ENCODE results near the gene SMC3.

The SMC3 gene

GRCh38 chr10:110546499-110547110 lies 20.9 kb upstream of the SMC3 start:
- no peak for DNase-seq

GRCh38 chr10:110547139-110547761 lies 20.2 kb upstream of the SMC3 start:
- no peak for DNase-seq

GRCh38 chr10:110548002-110548401 lies 19.5 kb upstream of the SMC3 start:
- no peak for DNase-seq

- no peak for DNase-seq
These were observed 18.3 kb upstream of the SMC3 start for GRCh38 chr10:110549211-110549610.

- DNase-seq: no peak
These were observed 13.6 kb upstream of the SMC3 start for GRCh38 chr10:110553905-110554304.

GRCh38 chr10:110556296-110556695 lies 11.2 kb upstream of the SMC3 start:
- no peak for DNase-seq

- DNase-seq: peak; percentile 65
These were observed 10.4 kb upstream of the SMC3 start for GRCh38 chr10:110556969-110557601.

GRCh38 chr10:110558041-110558440 lies 9.5 kb upstream of the SMC3 start:
- DNase-seq: no peak

GRCh38 chr10:110560012-110560411 lies 7.5 kb upstream of the SMC3 start:
- DNase-seq: no peak

GRCh38 chr10:110561292-110561691 lies 6.2 kb upstream of the SMC3 start:
- no peak for DNase-seq

GRCh38 chr10:110562348-110562747 lies 5.1 kb upstream of the SMC3 start:
- DNase-seq: no peak

- no peak for DNase-seq
These were observed 4.4 kb upstream of the SMC3 start for GRCh38 chr10:110563132-110563531.

- DNase-seq: no peak
These were observed 859 bp upstream of the SMC3 start for GRCh38 chr10:110566472-110567200.

GRCh38 chr10:110568055-110568735 lies 700 bp downstream of the SMC3 start:
- peak; percentile 41 for DNase-seq

GRCh38 chr10:110569122-110569521 lies 1.6 kb downstream of the SMC3 start:
- no peak for DNase-seq

GRCh38 chr10:110569736-110570135 lies 2.2 kb downstream of the SMC3 start:
- DNase-seq: no peak

GRCh38 chr10:110571093-110571743 lies 3.7 kb downstream of the SMC3 start:
- no peak for DNase-seq

- no peak for DNase-seq
These were observed 5.4 kb downstream of the SMC3 start for GRCh38 chr10:110572862-110573261.

GRCh38 chr10:110574420-110574819 lies 6.9 kb downstream of the SMC3 start:
- no peak for DNase-seq

- DNase-seq: no peak
These were observed 8.7 kb downstream of the SMC3 start for GRCh38 chr10:110576220-110576619.

- DNase-seq: no peak
These were observed 9.6 kb downstream of the SMC3 start for GRCh38 chr10:110577056-110577455.

GRCh38 chr10:110584006-110584405 lies 16.5 kb downstream of the SMC3 start:
- no peak for DNase-seq

- no peak for DNase-seq
These were observed 24.3 kb downstream of the SMC3 start for GRCh38 chr10:110591760-110592159.
